22Rv1 (cell line): ENCODE results near the gene SLC39A11.

Source experiments
- H3K27ac ChIP-seq: fragments of 450-650 bp; 2 replicates; pipeline ENCODE4 v1.5.1; 2017
- CTCF ChIP-seq: fragments of 450-650 bp; IDR thresholded peaks from 2 replicates; pipeline ENCODE4 v1.5.1; 2017; ENCODE audit warnings: mild to moderate bottlenecking
- ZFX ChIP-seq: fragments of 450-650 bp; IDR thresholded peaks from 2 replicates; pipeline ENCODE4 v1.6.1; 2017; ENCODE audit warnings: antibody characterized with exemption, borderline replicate concordance

Gene SLC39A11

GRCh38 chr17:72600934-72601333, 491.6 kb downstream of the SLC39A11 start:
- TF ChIP-seq ZFX (no peak), CTCF (no peak)
- H3K27ac ChIP-seq: no peak overlapping the region

- no peak overlapping the region for H3K27ac ChIP-seq
Measured at GRCh38 chr17:72599891-72600290, 492.6 kb downstream of the SLC39A11 start.

GRCh38 chr17:72598695-72599094, 493.8 kb downstream of the SLC39A11 start:
- TF ChIP-seq ZFX (no peak), CTCF (no peak)
- no peak overlapping the region for H3K27ac ChIP-seq

More at GRCh38 chr17:72599891-72600290, 492.6 kb downstream of the SLC39A11 start:
- no peak for TF ChIP-seq CTCF
- no peak for TF ChIP-seq ZFX

GRCh38 chr17:72597354-72598087, 495.0 kb downstream of the SLC39A11 start:
- H3K27ac ChIP-seq: no peak overlapping the region

More at GRCh38 chr17:72597354-72598087, 495.0 kb downstream of the SLC39A11 start:
- no peak for TF ChIP-seq CTCF
- no peak for TF ChIP-seq ZFX
